OCI-LY1 (cell line): ENCODE results near the gene CCBE1.

Experiments used
- H2AFZ ChIP-seq: fragments of 200-600 bp; sonication (generic), shearing (Covaris generic); 2 replicates; pipeline ENCODE4 v1.6.0; 2014; ENCODE audit warnings: antibody characterized with exemption, mild to moderate bottlenecking, low read length
- H3F3A ChIP-seq: fragments of 200-600 bp; sonication (generic), shearing (Covaris generic); 2 replicates; pipeline ENCODE4 v1.6.0; 2014; ENCODE audit warnings: mild to moderate bottlenecking, antibody characterized with exemption, low read length, moderate library complexity; ENCODE audit not compliant: insufficient read depth
- H3K27ac ChIP-seq: fragments of 200-600 bp; sonication (generic); 2 replicates; pipeline ENCODE4 v1.5.1; 2014; ENCODE audit warnings: low read length, mixed run types, mild to moderate bottlenecking, low read depth; ENCODE audit not compliant: poor library complexity, severe bottlenecking
- H3K27me3 ChIP-seq: fragments of 200-600 bp; sonication (generic); 2 replicates; pipeline ENCODE4 v1.6.0; 2014; ENCODE audit warnings: antibody characterized with exemption, mild to moderate bottlenecking, low read length, moderate library complexity; ENCODE audit not compliant: insufficient read depth
- H3K36me3 ChIP-seq: fragments of 200-600 bp; sonication (generic); 2 replicates; pipeline ENCODE4 v1.6.1; 2014; ENCODE audit warnings: mild to moderate bottlenecking, antibody characterized with exemption, low read length, moderate library complexity, mixed read lengths; ENCODE audit not compliant: insufficient read depth
- H3K4me1 ChIP-seq: fragments of 200-600 bp; sonication (generic); 2 replicates; pipeline ENCODE4 v1.5.1; 2014; ENCODE audit warnings: mild to moderate bottlenecking, low read length, moderate library complexity; ENCODE audit not compliant: insufficient read depth, severe bottlenecking
- H3K4me2 ChIP-seq: fragments of 200-600 bp; sonication (generic), shearing (Covaris generic); 2 replicates; pipeline ENCODE4 v1.6.1; 2014; ENCODE audit warnings: low read length
- H3K4me3 ChIP-seq: fragments of 200-600 bp; sonication (generic); 2 replicates; pipeline ENCODE4 v1.5.1; 2014; ENCODE audit warnings: low read length, low read depth, mild to moderate bottlenecking, mixed read lengths; ENCODE audit not compliant: poor library complexity, severe bottlenecking
- H3K79me2 ChIP-seq: fragments of 200-600 bp; shearing (Covaris generic); 2 replicates; pipeline ENCODE4 v1.6.1; 2016; ENCODE audit warnings: mixed run types, low read length, mixed read lengths; ENCODE audit not compliant: insufficient read depth
- H3K9ac ChIP-seq: fragments of 200-600 bp; sonication (generic), shearing (Covaris generic); 2 replicates; pipeline ENCODE4 v1.6.1; 2014; ENCODE audit warnings: mild to moderate bottlenecking, low read length, mixed read lengths
- H3K9me2 ChIP-seq: fragments of 200-600 bp; sonication (generic), shearing (Covaris generic); 2 replicates; pipeline ENCODE4 v1.6.1; 2014; ENCODE audit warnings: low read depth, mild to moderate bottlenecking, low read length, mixed read lengths
- H3K9me3 ChIP-seq: fragments of 200-600 bp; shearing (Covaris generic); 2 replicates; pipeline ENCODE4 v1.6.1; 2014; ENCODE audit warnings: low read length, mixed read lengths
- H4K20me1 ChIP-seq: fragments of 200-600 bp; sonication (generic), shearing (Covaris generic); 2 replicates; pipeline ENCODE4 v1.6.0; 2016; ENCODE audit warnings: mild to moderate bottlenecking, low read length; ENCODE audit not compliant: insufficient read depth
- CTCF ChIP-seq: fragments of 200-600 bp; sonication (generic), shearing (Covaris generic); IDR thresholded peaks from 2 replicates; pipeline ENCODE4 v1.5.1; 2017; ENCODE audit warnings: mild to moderate bottlenecking, antibody characterized with exemption, low read length, moderate library complexity, mixed read lengths
- EZH2 ChIP-seq: fragments of 200-600 bp; sonication (generic), shearing (Covaris generic); IDR thresholded peaks from 2 replicates; pipeline ENCODE4 v1.8.0; 2017; ENCODE audit warnings: borderline replicate concordance, mixed run types, mild to moderate bottlenecking, antibody characterized with exemption, low read length, moderate library complexity, mixed read lengths

CCBE1 gene

GRCh38 chr18:59643740-59644139 is 53.5 kb downstream of the CCBE1 start:
- Histone ChIP-seq H3K9me3 (no peaks in the 10 kb centered on the region), H3K9me2 (no peaks in the 10 kb centered on the region), H4K20me1 (no peaks in the 10 kb centered on the region), H3K79me2 (no peaks in the 10 kb centered on the region), H3K4me3 (no peak overlapping the region), H3F3A (no peaks in the 10 kb centered on the region), H3K4me1 (no peaks in the 10 kb centered on the region), H3K36me3 (no peaks in the 10 kb centered on the region), H3K27me3 (no peaks in the 10 kb centered on the region), H2AFZ (no peak overlapping the region), H3K27ac (no peak overlapping the region), H3K4me2 (no peak overlapping the region), H3K9ac (no peak overlapping the region)
- TF ChIP-seq EZH2 (no peak), CTCF (no peak)

- Histone ChIP-seq H2AFZ (no peak overlapping the region), H3K4me2 (no peak overlapping the region), H3K4me1 (no peaks in the 10 kb centered on the region), H3K9me3 (no peaks in the 10 kb centered on the region), H4K20me1 (no peaks in the 10 kb centered on the region), H3K9me2 (no peaks in the 10 kb centered on the region), H3K79me2 (no peaks in the 10 kb centered on the region), H3F3A (no peaks in the 10 kb centered on the region), H3K9ac (no peak overlapping the region), H3K27me3 (no peaks in the 10 kb centered on the region), H3K27ac (no peak overlapping the region), H3K4me3 (no peak overlapping the region), H3K36me3 (no peaks in the 10 kb centered on the region)
- no peak for TF ChIP-seq CTCF
- no peak for TF ChIP-seq EZH2
These were observed 56.5 kb downstream of the CCBE1 start for GRCh38 chr18:59640721-59641120.

DNA sequence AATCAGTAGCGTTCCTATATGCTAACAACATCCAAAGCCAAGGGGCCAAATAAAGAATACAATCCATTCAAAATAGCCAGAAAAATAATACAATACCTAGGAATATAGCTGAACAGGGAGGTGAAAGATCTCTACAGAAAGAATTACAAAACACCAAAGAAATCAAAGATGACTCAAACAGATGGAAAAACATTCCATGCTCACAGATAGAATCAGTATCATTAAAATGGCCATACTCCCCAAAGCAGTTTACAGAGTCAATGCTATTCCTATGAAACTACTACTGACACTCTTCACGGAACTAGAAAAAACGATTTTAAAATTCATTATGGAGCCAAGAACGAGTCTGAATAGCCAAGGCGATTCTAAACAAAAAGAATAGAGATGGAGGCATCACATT is 57.4 kb downstream of the CCBE1 start:
- H3K9ac ChIP-seq: no peak overlapping the region
- H4K20me1 ChIP-seq: no peaks in the 10 kb centered on the region
- H3K79me2 ChIP-seq: no peaks in the 10 kb centered on the region
- TF ChIP-seq CTCF (no peak), EZH2 (no peak)
- H3K36me3 ChIP-seq: no peaks in the 10 kb centered on the region
- H3K9me2 ChIP-seq: no peaks in the 10 kb centered on the region
- no peaks in the 10 kb centered on the region for H3K9me3 ChIP-seq
- H2AFZ ChIP-seq: no peak overlapping the region
- no peak overlapping the region for H3K4me2 ChIP-seq
- H3K4me1 ChIP-seq: no peaks in the 10 kb centered on the region
- H3K27me3 ChIP-seq: no peaks in the 10 kb centered on the region
- H3K4me3 ChIP-seq: no peak overlapping the region
- no peaks in the 10 kb centered on the region for H3F3A ChIP-seq
- H3K27ac ChIP-seq: no peak overlapping the region
